Common myeloid progenitor, CD34-positive (primary cell): Measurements from ENCODE around the gene RANBP3L.

ENCODE experiments used
- CTCF ChIA-PET: fragments of 350-600 bp; sonication (Branson Sonifier 250); formaldehyde crosslinking; loops from one replicate; lab custom pipeline; 2021; ENCODE audit warnings: antibody characterized with exemption; lab: Charles Lee
- POLR2A ChIA-PET: fragments of 350-600 bp; sonication (Branson Sonifier 250); formaldehyde crosslinking; loops from one replicate; lab custom pipeline; 2021; ENCODE audit warnings: antibody characterized with exemption; lab: Charles Lee
- DNase-seq, 3 donors: peaks; one replicate each; pipeline versions ENCODE4 v3.0.0 to v3.0.0-alpha.2; 2013
- H3K27ac ChIP-seq, 2 experiments: 1 replicate in 1 of 2; 2 replicates in 1 of 2; pipeline ENCODE4 v1.7.0; 2013; ENCODE audit warnings: inconsistent platforms in 2 of 2, low read length in 2 of 2, mild to moderate bottlenecking in 2 of 2, low read depth in 1 of 2, moderate library complexity in 1 of 2; ENCODE audit not compliant: severe bottlenecking in 2 of 2, insufficient read depth in 1 of 2, poor library complexity in 1 of 2
- H3K27me3 ChIP-seq, 5 experiments: replicated peaks in 2 of 5; 1 replicate in 3 of 5; 2 replicates in 2 of 5; pipeline versions ENCODE4 v1.6.1 to v1.7.0; 2013; ENCODE audit warnings: low read length in 4 of 5, mild to moderate bottlenecking in 2 of 5, moderate library complexity in 2 of 5, inconsistent platforms in 1 of 5; ENCODE audit not compliant: insufficient read depth in 5 of 5, control insufficient read depth in 4 of 5
- H3K36me3 ChIP-seq, 4 experiments: 1 replicate in 2 of 4; 2 replicates in 2 of 4; pipeline versions ENCODE4 v1.6.1 to v1.7.0; 2013; ENCODE audit warnings: low read length in 3 of 4, control low read depth in 1 of 4, mild to moderate bottlenecking in 1 of 4; ENCODE audit not compliant: control insufficient read depth in 4 of 4, insufficient read depth in 4 of 4
- H3K4me1 ChIP-seq, 4 experiments: 1 replicate in 3 of 4; 2 replicates in 1 of 4; pipeline versions ENCODE4 v1.6.1 to v1.7.1; 2013; ENCODE audit warnings: low read length in 3 of 4, mild to moderate bottlenecking in 3 of 4, control low read depth in 1 of 4, inconsistent platforms in 1 of 4, moderate library complexity in 1 of 4; ENCODE audit not compliant: control insufficient read depth in 4 of 4, insufficient read depth in 4 of 4; ENCODE audit errors: control extremely low read depth in 1 of 4
- H3K4me3 ChIP-seq, 7 experiments: 1 replicate in 4 of 7; 2 replicates in 3 of 7; pipeline versions ENCODE4 v1.5.1 to v1.7.0; 2013; ENCODE audit warnings: mild to moderate bottlenecking in 7 of 7, low read length in 6 of 7, moderate library complexity in 6 of 7, inconsistent platforms in 2 of 7, low read depth in 2 of 7, control low read depth in 1 of 7; ENCODE audit not compliant: insufficient read depth in 4 of 7, control insufficient read depth in 1 of 7; ENCODE audit errors: extremely low read depth in 1 of 7
- H3K9me3 ChIP-seq, 5 experiments: 1 replicate in 4 of 5; 2 replicates in 1 of 5; pipeline versions ENCODE4 v1.6.1 to v1.7.1; 2013; ENCODE audit warnings: low read length in 4 of 5, mild to moderate bottlenecking in 2 of 5, inconsistent platforms in 1 of 5, low read depth in 1 of 5, moderate library complexity in 1 of 5; ENCODE audit not compliant: control insufficient read depth in 4 of 5, insufficient read depth in 2 of 5; ENCODE audit errors: control extremely low read depth in 1 of 5
- WGBS: methylation state at CpG from one replicate; pipeline ENCODE4 v1.1.5; 2013; ENCODE audit not compliant: insufficient coverage; 5-methylcytosine and 5-hydroxymethylcytosine counted together

The RANBP3L gene

DNA sequence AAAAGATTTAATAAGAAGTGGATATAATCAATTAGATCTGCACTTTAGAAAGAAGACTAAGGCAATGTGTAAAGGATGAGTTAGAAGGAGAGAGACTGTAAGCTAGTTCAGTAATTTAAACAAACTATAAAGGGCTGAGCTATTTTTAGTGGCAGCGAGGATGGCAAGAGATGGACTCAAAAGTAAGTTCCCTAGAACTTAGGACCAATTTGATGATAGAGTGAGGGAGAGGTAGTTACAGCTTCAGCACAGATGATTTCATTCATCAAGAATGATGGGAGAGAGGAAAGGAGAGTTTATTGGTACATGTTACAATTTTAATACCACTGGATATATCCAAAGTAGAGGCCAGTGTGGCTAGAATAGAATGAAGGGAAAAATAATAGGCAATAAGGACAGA lies 79.1 kb downstream of the RANBP3L start:
- Histone ChIP-seq H3K27me3 (no peaks in the 10 kb centered on the region), H3K4me1 (no peaks in the 10 kb centered on the region), H3K9me3 (no peaks in the 10 kb centered on the region), H3K27ac (no peak overlapping the region), H3K4me3 (no peak overlapping the region), H3K36me3 (peaks cover 17 to 37% (median 24%) of the 10 kb centered on the region in 4 experiments)
- 100% methylated on average over 1 of the region's 1 CpG for WGBS
- DNase-seq, result no peak
- ChIA-PET CTCF (interaction anchor here (1.0 to 2.6 kb wide), 2 partner anchors 16 to 19 kb away, joined by 5 to 10 read pairs; partner anchors contain the start of gene NADK2), POLR2A (interaction anchor here (0.9 kb wide), 2 partner anchors 9 to 19 kb away, joined by 3 read pairs; partner anchors contain the start of gene NADK2)

DNA sequence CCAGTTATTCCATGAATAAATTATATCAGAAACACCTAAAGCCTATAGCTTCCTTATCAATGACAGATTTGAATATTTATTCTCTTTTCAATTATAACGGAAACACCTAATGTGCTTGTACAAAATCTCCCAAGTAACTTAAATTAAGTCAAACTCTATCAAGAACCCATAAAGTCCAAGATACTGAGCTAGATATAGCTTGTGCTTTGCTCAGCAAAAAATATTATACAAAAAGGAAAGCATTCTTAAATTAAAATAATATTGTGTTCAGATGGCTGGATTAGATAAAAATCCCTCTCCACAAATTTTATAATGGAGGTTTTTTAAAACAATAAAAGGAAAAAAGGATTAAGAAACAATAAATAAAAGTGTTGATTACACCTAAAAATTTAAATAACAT lies 83.7 kb downstream of the RANBP3L start:
- CTCF ChIA-PET, result interaction anchor here (0.7 to 1.5 kb wide), 2 partner anchors 19 to 478 kb away, joined by 4 to 5 read pairs; no protein-coding TSS in a partner anchor
- Histone ChIP-seq H3K9me3 (no peaks in the 10 kb centered on the region), H3K4me3 (no peak overlapping the region), H3K36me3 (peaks cover 11 to 27% (median 26%) of the 10 kb centered on the region in 4 experiments), H3K27ac (no peak overlapping the region), H3K4me1 (peaks cover 0 to 4% (median 0%) of the 10 kb centered on the region in 4 experiments), H3K27me3 (no peaks in the 10 kb centered on the region)
- WGBS, result no CpG with 5 or more reads among the region's 1 CpG
- POLR2A ChIA-PET, result interaction anchor here (0.9 kb wide), 1 partner anchor 23 kb away, joined by 3 read pairs; the partner anchor contains the start of gene NADK2
- no peak for DNase-seq

DNA sequence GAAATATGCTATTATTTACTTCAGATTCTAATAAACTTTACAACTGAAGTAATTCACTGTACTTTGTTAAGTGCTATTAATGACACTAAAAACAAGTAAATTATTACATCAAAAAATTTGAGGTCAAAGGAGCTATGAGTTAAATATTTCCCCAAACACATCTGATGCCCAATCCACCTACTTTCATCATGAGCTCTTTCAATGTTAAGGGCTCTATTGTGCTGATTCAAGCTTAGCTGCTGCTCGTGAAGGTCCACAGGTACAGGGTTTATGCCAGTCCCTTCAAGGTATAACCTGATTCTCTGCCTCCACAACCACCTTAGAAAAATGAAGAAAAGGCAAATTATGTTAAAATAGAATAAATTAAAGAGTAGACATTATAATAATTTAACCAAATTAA lies 84.1 kb downstream of the RANBP3L start:
- Histone ChIP-seq H3K27ac (no peak overlapping the region), H3K36me3 (peaks cover 11 to 31% (median 30%) of the 10 kb centered on the region in 4 experiments), H3K27me3 (no peaks in the 10 kb centered on the region), H3K4me1 (peaks cover 0 to 4% (median 0%) of the 10 kb centered on the region in 4 experiments), H3K4me3 (no peak overlapping the region), H3K9me3 (no peaks in the 10 kb centered on the region)
- WGBS, result no CpG with 5 or more reads among the region's 1 CpG
- DNase-seq, result no peak
- CTCF ChIA-PET, result interaction anchor here (0.7 to 0.9 kb wide), 2 partner anchors 19 to 24 kb away, joined by 4 to 5 read pairs; partner anchors contain the start of gene NADK2
- POLR2A ChIA-PET, result interaction anchor here (0.9 kb wide), 1 partner anchor 24 kb away, joined by 3 read pairs; the partner anchor contains the start of gene NADK2

DNA sequence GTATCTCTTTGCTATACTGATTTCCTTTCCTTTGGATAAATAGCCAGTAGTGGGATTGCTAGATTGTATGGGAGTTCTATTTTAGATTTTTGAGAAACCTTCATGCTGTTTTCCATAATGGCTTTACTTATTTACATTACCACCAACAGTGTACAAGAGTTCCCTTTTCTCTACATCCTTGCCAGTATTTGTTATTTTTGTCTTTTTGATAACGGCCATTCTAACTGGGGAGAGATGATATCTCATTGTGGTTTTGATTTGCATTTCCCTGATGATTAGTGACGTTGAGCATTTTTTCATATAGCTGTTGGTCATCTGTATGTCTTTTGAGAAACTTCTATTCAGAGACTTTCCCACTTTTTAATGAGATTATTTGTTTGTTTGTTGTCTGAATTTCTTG lies 85.8 kb downstream of the RANBP3L start:
- Histone ChIP-seq H3K9me3 (no peaks in the 10 kb centered on the region), H3K36me3 (peaks cover 7 to 24% (median 23%) of the 10 kb centered on the region in 4 experiments), H3K27ac (no peak overlapping the region), H3K27me3 (no peaks in the 10 kb centered on the region), H3K4me1 (peaks cover 0 to 4% (median 0%) of the 10 kb centered on the region in 4 experiments), H3K4me3 (no peak overlapping the region)
- CTCF ChIA-PET, result no interaction called here
- WGBS, result no CpG with 5 or more reads among the region's 2 CpGs
- no peak for DNase-seq
- POLR2A ChIA-PET, result no interaction called here

DNA sequence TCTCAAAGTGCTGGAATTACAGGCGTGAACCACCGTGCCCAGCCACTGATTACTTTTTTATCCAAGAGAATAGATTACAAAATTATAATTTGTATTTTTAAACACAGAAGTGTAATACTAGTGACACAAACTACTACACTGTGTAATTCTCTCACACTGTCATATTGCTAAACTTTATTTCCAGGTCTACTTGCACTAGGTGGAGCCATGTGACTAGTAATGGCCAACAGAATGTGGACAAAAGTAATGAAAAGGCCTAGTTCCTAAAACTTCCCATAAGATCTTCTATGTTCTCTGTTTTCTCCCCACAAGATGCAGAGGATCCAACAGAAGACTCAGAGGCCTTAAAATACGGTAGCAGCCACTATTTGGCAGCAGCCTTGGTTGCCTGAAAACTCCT lies 87.3 kb downstream of the RANBP3L start:
- Histone ChIP-seq H3K9me3 (no peaks in the 10 kb centered on the region), H3K4me3 (no peak overlapping the region), H3K27ac (no peak overlapping the region), H3K4me1 (peaks cover 0 to 4% (median 0%) of the 10 kb centered on the region in 4 experiments), H3K36me3 (peaks cover 7 to 19% (median 16%) of the 10 kb centered on the region in 4 experiments), H3K27me3 (no peaks in the 10 kb centered on the region)
- ChIA-PET CTCF (interaction anchor here (0.6 to 1.7 kb wide), 5 partner anchors 11 to 294 kb away, joined by 3 to 4 read pairs (median 3); partner anchors contain the start of gene RANBP3L), POLR2A (no interaction called here)
- no CpG with 5 or more reads among the region's 3 CpGs for WGBS
- DNase-seq, result peak; percentile 11 to 13 (median 11)

DNA sequence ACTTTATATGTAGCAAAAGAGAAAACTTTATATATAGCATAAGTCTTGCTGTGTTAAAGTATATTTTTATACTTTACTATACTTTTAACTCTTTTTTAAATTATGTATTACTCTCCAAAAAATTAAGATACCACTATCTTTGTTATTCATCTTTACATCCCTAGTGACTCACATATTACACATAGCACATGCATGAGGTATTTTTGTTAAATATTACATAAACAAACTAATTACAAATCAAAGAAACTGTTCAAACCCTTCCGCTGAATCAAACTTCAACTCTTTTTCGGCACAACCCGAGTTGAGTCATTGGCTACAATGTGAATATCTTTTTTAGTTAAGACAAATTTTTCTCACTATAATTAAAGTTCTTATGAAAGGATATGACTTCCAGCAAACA lies 92.0 kb downstream of the RANBP3L start:
- POLR2A ChIA-PET, result interaction anchor here (0.8 kb wide), 1 partner anchor 43 kb away, joined by 3 read pairs; no protein-coding TSS in a partner anchor
- H3K36me3 ChIP-seq, result peaks cover 6 to 27% (median 13%) of the 10 kb centered on the region in 4 experiments
- no peaks in the 10 kb centered on the region for H3K9me3 ChIP-seq
- no peak overlapping the region for H3K4me3 ChIP-seq
- no peak overlapping the region for H3K27ac ChIP-seq
- no peaks in the 10 kb centered on the region for H3K4me1 ChIP-seq
- no CpG with 5 or more reads among the region's 3 CpGs for WGBS
- CTCF ChIA-PET, result interaction anchor here (1.0 to 1.2 kb wide), 2 partner anchors 11 to 29 kb away, joined by 3 to 4 read pairs; no protein-coding TSS in a partner anchor
- no peak for DNase-seq
- H3K27me3 ChIP-seq, result no peaks in the 10 kb centered on the region

DNA sequence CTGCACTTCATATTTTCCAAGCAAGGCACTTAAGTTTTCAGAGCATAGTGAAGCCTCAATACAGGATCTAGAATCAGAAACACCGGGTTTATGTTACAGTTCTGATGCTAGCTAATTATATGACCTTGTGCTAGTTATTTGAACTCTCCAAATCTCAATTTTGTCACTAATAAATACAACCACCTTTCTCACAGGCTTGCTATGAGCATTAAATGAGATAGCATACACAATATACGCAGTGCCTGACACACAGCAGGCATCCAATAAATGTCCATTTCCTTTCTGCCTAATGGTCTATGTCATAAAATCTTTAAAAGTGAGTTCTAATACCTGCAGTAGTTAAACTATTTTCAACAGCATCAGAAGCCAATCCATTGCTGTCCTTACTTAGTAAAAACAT lies 92.9 kb downstream of the RANBP3L start:
- no peak for DNase-seq
- Histone ChIP-seq H3K9me3 (no peaks in the 10 kb centered on the region), H3K4me3 (no peak overlapping the region), H3K4me1 (no peaks in the 10 kb centered on the region), H3K27ac (no peak overlapping the region), H3K27me3 (no peaks in the 10 kb centered on the region), H3K36me3 (peaks cover 4 to 24% (median 13%) of the 10 kb centered on the region in 4 experiments)
- ChIA-PET POLR2A (no interaction called here), CTCF (interaction anchor here (1.2 kb wide), 1 partner anchor 30 kb away, joined by 4 read pairs; no protein-coding TSS in a partner anchor)
- 100% methylated on average over 1 of the region's 2 CpGs for WGBS
